Naive thymus-derived CD4-positive, alpha-beta T cell (primary cell): ENCODE data around the gene SULT1A4. TPM values are rescaled to one million over a fixed set of nuclear protein-coding genes. Genes with fewer than 3 reads are reported as not detected.
"Not testable (repeated sequence)": the region's sequence is repeated elsewhere in the genome, so short reads cannot be mapped to it uniquely, and the experiment has no call there.

Experiments
- ATAC-seq: fragments of 150-1000 bp; cut with Tn5 transposase; 2 replicates; pipeline ENCODE4 v1.10.0; 2021; ENCODE audit warnings: mild to moderate bottlenecking, moderate library complexity
- CTCF ChIA-PET: fragments of 350-600 bp; sonication (Branson Sonifier 250); formaldehyde crosslinking; loops from one replicate; lab custom pipeline; 2021; ENCODE audit warnings: antibody characterized with exemption; lab: Charles Lee
- POLR2A ChIA-PET: fragments of 350-600 bp; sonication (Branson Sonifier 250); formaldehyde crosslinking; loops from one replicate; lab custom pipeline; 2021; ENCODE audit warnings: antibody characterized with exemption, inconsistent platforms; lab: Charles Lee
- DNase-seq, 9 donors: peaks; one replicate each; pipeline versions ENCODE4 v3.0.0 to v3.0.0-alpha.2; 2020 to 2022; ENCODE audit warnings: mixed read lengths in 1 of 9
- H3K27ac ChIP-seq: one replicate; pipeline ENCODE4 v1.7.0; 2013; ENCODE audit warnings: mild to moderate bottlenecking, low read depth, low read length, moderate library complexity
- H3K27me3 ChIP-seq, 2 donors: one replicate each; pipeline ENCODE4 v1.7.0; 2013; ENCODE audit warnings: low read length in 2 of 2, mild to moderate bottlenecking in 2 of 2, moderate library complexity in 2 of 2; ENCODE audit not compliant: control insufficient read depth in 2 of 2, insufficient read depth in 2 of 2
- H3K36me3 ChIP-seq, 3 experiments: 1 replicate in 2 of 3; 2 replicates in 1 of 3; pipeline ENCODE4 v1.7.0; 2013; ENCODE audit warnings: low read length in 3 of 3, mild to moderate bottlenecking in 3 of 3, moderate library complexity in 1 of 3; ENCODE audit not compliant: insufficient read depth in 3 of 3, control insufficient read depth in 2 of 3
- H3K4me1 ChIP-seq, 2 donors: one replicate each; pipeline ENCODE4 v1.7.0; 2013; ENCODE audit warnings: low read length in 2 of 2, mild to moderate bottlenecking in 2 of 2, moderate library complexity in 1 of 2; ENCODE audit not compliant: control insufficient read depth in 2 of 2, insufficient read depth in 2 of 2
- H3K4me3 ChIP-seq: 2 replicates; pipeline ENCODE4 v1.7.0; 2013; ENCODE audit warnings: mild to moderate bottlenecking, low read length
- H3K9me3 ChIP-seq, 3 experiments: 1 replicate in 2 of 3; 2 replicates in 1 of 3; pipeline ENCODE4 v1.7.0; 2013; ENCODE audit warnings: low read length in 3 of 3; ENCODE audit not compliant: control insufficient read depth in 2 of 3
- H3K27ac Mint-ChIP-seq, 9 donors: one replicate each; pipeline ENCODE4 v1.8.0; 2020 to 2022; ENCODE audit warnings: mixed read lengths in 9 of 9, mild to moderate bottlenecking in 8 of 9, moderate library complexity in 5 of 9, inconsistent platforms in 2 of 9
- H3K27me3 Mint-ChIP-seq, 5 donors: one replicate each; pipeline ENCODE4 v1.8.0; 2021 to 2022; ENCODE audit warnings: mixed read lengths in 5 of 5, mild to moderate bottlenecking in 1 of 5
- H3K36me3 Mint-ChIP-seq, 5 donors: one replicate each; pipeline ENCODE4 v1.8.0; 2020 to 2022; ENCODE audit warnings: mixed read lengths in 5 of 5, mild to moderate bottlenecking in 3 of 5, inconsistent platforms in 1 of 5
- H3K4me1 Mint-ChIP-seq, 7 donors: one replicate each; pipeline ENCODE4 v1.8.0; 2020 to 2022; ENCODE audit warnings: mixed read lengths in 7 of 7, mild to moderate bottlenecking in 3 of 7, inconsistent platforms in 1 of 7
- H3K4me3 Mint-ChIP-seq, 10 donors: one replicate each; pipeline ENCODE4 v1.8.0; 2020 to 2022; ENCODE audit warnings: mild to moderate bottlenecking in 10 of 10, mixed read lengths in 10 of 10, moderate library complexity in 6 of 10, inconsistent platforms in 2 of 10
- H3K9me3 Mint-ChIP-seq, 11 donors: one replicate each; pipeline ENCODE4 v1.8.0; 2020 to 2022; ENCODE audit warnings: mixed read lengths in 11 of 11, mild to moderate bottlenecking in 4 of 11, inconsistent platforms in 1 of 11, moderate library complexity in 1 of 11
- intact Hi-C, 2 donors: fragments of 100-400 bp; cut with micrococcal nuclease; formaldehyde crosslinking; loops; one replicate each; pipeline ENCODE4 v1.15.1; 2023
- polyA plus RNA-seq, 2 donors: library from polyadenylated mRNA; unstranded; fragments of 300-500 nt; fragmentation: Illumina TruSeq; gene quantifications; one replicate each; pipeline ENCODE4 v1.2.3, GENCODE V29; 2021
- total RNA-seq, 6 experiments: library from RNA in 5 of 6; stranded (reverse) in 5 of 6; gene quantifications; 1 replicate in 5 of 6; 2 replicates in 1 of 6; pipeline ENCODE4 v1.2.3 and lab custom pipeline; 2021 to 2026

Gene SULT1A4
- total and polyA plus RNA-seq, 7 experiments from 2014 or later, result 1.4 to 9.1 (median 4.1) TPM; not detected in 1

DNA sequence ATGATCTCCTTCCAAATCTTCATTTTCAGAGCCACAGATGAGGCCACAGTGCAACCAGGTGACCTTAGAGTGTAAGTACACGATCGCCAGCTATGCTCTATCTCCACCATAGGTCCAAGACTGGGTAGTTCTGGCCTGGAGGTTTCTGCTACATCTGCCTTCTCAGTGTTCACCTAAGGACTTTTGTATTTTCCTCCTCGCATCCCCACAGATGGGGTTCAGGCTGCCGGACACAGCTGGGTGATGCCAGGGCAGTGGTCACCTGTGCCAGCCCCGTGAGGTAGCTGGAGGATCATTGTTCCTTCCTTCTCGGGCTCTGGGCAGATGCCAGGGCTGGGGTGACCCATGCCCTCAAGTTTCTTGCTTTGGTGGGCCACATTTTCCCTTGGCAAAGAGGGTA, 46.6 kb downstream of the SULT1A4 start, which contains the start of gene NPIPB12:
NPIPB12 (minus strand) TSS at position 101 of the 400 bp plus-strand sequence.
- DNase-seq, intact Hi-C loops, CTCF ChIA-PET, H3K4me1 Mint-ChIP-seq, H3K27ac ChIP-seq, H3K4me1 ChIP-seq, H3K4me3 ChIP-seq, POLR2A ChIA-PET, H3K27me3 ChIP-seq, ATAC-seq, H3K9me3 ChIP-seq, H3K36me3 ChIP-seq, H3K4me3 Mint-ChIP-seq, H3K27me3 Mint-ChIP-seq, H3K9me3 Mint-ChIP-seq, H3K27ac Mint-ChIP-seq, H3K36me3 Mint-ChIP-seq: not testable (repeated sequence)

Other genes starting within 250 kb of the SULT1A4 start
- 1 to 10 TPM; 2.1 to 4.9 (median 2.6) TPM for gene NPIPB11, start 53.2 kb upstream of the SULT1A4 start, total RNA-seq
- gene NPIPB11, start 53.2 kb upstream of the SULT1A4 start, polyA plus RNA-seq, result under 1 TPM; 0.20 to 0.67 TPM
- gene BOLA2, start 5.6 kb upstream of the SULT1A4 start, total RNA-seq, result 10 to 100 TPM in 4 of 5 experiments, 1 to 10 TPM in 1; 8.6 to 18.9 (median 11.5) TPM
- 10 to 100 TPM; 14.0 to 21.2 TPM for gene BOLA2, start 5.6 kb upstream of the SULT1A4 start, polyA plus RNA-seq
- gene SLX1B, start 5.4 kb upstream of the SULT1A4 start, total RNA-seq, result 10 to 100 TPM; 19.6 to 46.5 (median 44.3) TPM
- gene SLX1B, start 5.4 kb upstream of the SULT1A4 start, polyA plus RNA-seq, result 10 to 100 TPM in 1 of 2 donors, 1 to 10 TPM in 1; 3.4 to 11.9 TPM
- 100 to 1,000 TPM in 2 of 5 experiments, 10 to 100 TPM in 3; 73.1 to 189 (median 88.3) TPM for gene NPIPB12, start 46.5 kb downstream of the SULT1A4 start, total RNA-seq
- gene NPIPB12, start 46.5 kb downstream of the SULT1A4 start, polyA plus RNA-seq, result 1 to 10 TPM; 3.7 to 9.5 TPM
- 100 to 1,000 TPM in 4 of 5 experiments, 10 to 100 TPM in 1; 79.5 to 333 (median 124) TPM for gene SPN, start 203.3 kb downstream of the SULT1A4 start, total RNA-seq
- 100 to 1,000 TPM in 1 of 2 donors, 10 to 100 TPM in 1; 96.0 to 183 TPM for gene SPN, start 203.3 kb downstream of the SULT1A4 start, polyA plus RNA-seq
- 1 to 10 TPM in 3 of 5 experiments, under 1 TPM in 2; 0.57 to 6.5 (median 1.4) TPM for gene QPRT, start 219.3 kb downstream of the SULT1A4 start, total RNA-seq
- under 1 TPM; 0.54 to 0.66 TPM for gene QPRT, start 219.3 kb downstream of the SULT1A4 start, polyA plus RNA-seq